K562 (cell line): ENCODE data around the gene CHEK2. TPM values are rescaled to one million over a fixed set of nuclear protein-coding genes. Genes with fewer than 3 reads are reported as not detected.

Experiments
- ATAC-seq: fragments of 200-7000 bp; cut with Tn5 transposase; 3 replicates; pipeline ENCODE4 v1.9.1; 2020; ENCODE audit warnings: moderate library complexity
- BruUV-seq: library from RNA; stranded (reverse); fragments of 400-500 nt; replicated peaks from 2 replicates; lab custom pipeline; 2021; lab: Mats Ljungman, UMichigan
- CTCF ChIA-PET: fragments of 300-600 bp; formaldehyde crosslinking; extraction: SDS; loops from one replicate; lab custom pipeline; 2021; ENCODE audit warnings: low intra/inter-chr PET ratio; lab: Yijun Ruan, JAX
- POLR2A ChIA-PET: fragments of 300-600, 350-650 bp; sonication (Branson Sonifier 250); formaldehyde crosslinking; extraction: SDS; loops from one replicate; lab custom pipeline; 2021; ENCODE audit warnings: antibody characterized with exemption, inconsistent platforms; lab: Yijun Ruan, JAX
- DNase-seq, 4 experiments: peaks; one replicate each; pipeline versions ENCODE4 v3.0.0 to v3.0.0-alpha.2; 2011 to 2018; ENCODE audit warnings: low spot score in 3 of 4, mixed read lengths in 3 of 4; ENCODE audit errors: extremely low read depth in 1 of 4
- FAIRE-seq: peaks from 2 replicates; lab custom pipeline; 2011; peaks lifted over from hg19 to GRCh38; lab: Jason Lieb, UNC
- H2AFZ ChIP-seq: 2 replicates; pipeline ENCODE4 v1.6.0; 2011; ENCODE audit warnings: low read depth, low read length, control low read depth, inconsistent platforms
- H3K27ac ChIP-seq: fragments of 200-600 bp; 3 replicates; pipeline ENCODE4 v1.8.0; 2011; ENCODE audit warnings: low read depth, mild to moderate bottlenecking, control low read depth, inconsistent platforms, low read length, moderate library complexity, mixed read lengths; ENCODE audit errors: extremely low read depth
- H3K27me3 ChIP-seq, 2 experiments: fragments of 300-600 bp in 1 of 2; 2 replicates in 1 of 2; 3 replicates in 1 of 2; pipeline versions ENCODE4 v1.6.0 to v1.8.0; 2011; ENCODE audit warnings: inconsistent platforms in 2 of 2, low read length in 2 of 2, mild to moderate bottlenecking in 1 of 2, mixed read lengths in 1 of 2, moderate library complexity in 1 of 2; ENCODE audit not compliant: control insufficient read depth in 2 of 2, insufficient read depth in 2 of 2
- H3K36me3 ChIP-seq: fragments of 300-600 bp; 3 replicates; pipeline ENCODE4 v1.8.0; 2011; ENCODE audit warnings: mild to moderate bottlenecking, low read length, inconsistent platforms; ENCODE audit not compliant: control insufficient read depth, insufficient read depth
- H3K4me1 ChIP-seq, 2 experiments: fragments of 200-600 bp in 1 of 2; replicated peaks in 1 of 2; 2 replicates in 1 of 2; 3 replicates in 1 of 2; pipeline versions ENCODE4 v1.5.1 to v1.8.0; 2011; ENCODE audit warnings: inconsistent platforms in 2 of 2, low read length in 2 of 2, mild to moderate bottlenecking in 1 of 2, mixed read lengths in 1 of 2, moderate library complexity in 1 of 2; ENCODE audit not compliant: control insufficient read depth in 2 of 2, insufficient read depth in 2 of 2
- H3K4me2 ChIP-seq: 2 replicates; pipeline ENCODE4 v1.6.1; 2011; ENCODE audit warnings: low read length, control low read depth, inconsistent platforms, mixed read lengths; ENCODE audit not compliant: insufficient read depth
- H3K4me3 ChIP-seq: fragments of 200-600 bp; sonication (generic), shearing (Covaris generic); 2 replicates; pipeline ENCODE4 v1.5.1; 2016; ENCODE audit warnings: control low read depth, inconsistent platforms
- H3K79me2 ChIP-seq: fragments of 200-600 bp; 3 replicates; pipeline ENCODE4 v1.8.0; 2011; ENCODE audit warnings: low read length, inconsistent platforms; ENCODE audit not compliant: control insufficient read depth, insufficient read depth
- H3K9ac ChIP-seq, 2 experiments: 2 replicates each; pipeline versions ENCODE4 v1.6.0 to v1.6.1; 2011; ENCODE audit warnings: low read depth in 2 of 2, low read length in 2 of 2, control low read depth in 1 of 2, inconsistent platforms in 1 of 2, mild to moderate bottlenecking in 1 of 2, mixed read lengths in 1 of 2; ENCODE audit not compliant: insufficient read depth in 1 of 2
- H3K9me1 ChIP-seq: one replicate; pipeline ENCODE4 v1.6.0; 2011; ENCODE audit warnings: inconsistent platforms, mild to moderate bottlenecking, low read length, moderate library complexity; ENCODE audit not compliant: control insufficient read depth, insufficient read depth
- H3K9me3 ChIP-seq: replicated peaks from 2 replicates; pipeline ENCODE4 v1.5.1; 2011; ENCODE audit warnings: low read depth, low read length, inconsistent platforms; ENCODE audit not compliant: control insufficient read depth, insufficient read depth
- H4K20me1 ChIP-seq: replicated peaks from 2 replicates; pipeline ENCODE4 v1.6.1; 2011; ENCODE audit warnings: low read length, inconsistent platforms, mixed read lengths; ENCODE audit not compliant: control insufficient read depth, insufficient read depth
- HLTF ChIP-seq: fragments of 450-650 bp; IDR thresholded peaks from 2 replicates; pipeline ENCODE4 v1.6.1; 2016
- RFX7 ChIP-seq: fragments of 250-450 bp; sonication (Bioruptor Pico); IDR thresholded peaks from 2 replicates; pipeline ENCODE4 v1.5.1; 2021; ENCODE audit warnings: mild to moderate bottlenecking
- ZNF253 ChIP-seq: fragments of 250-450 bp; sonication (Bioruptor Pico); conservative IDR thresholded peaks from 2 replicates; pipeline ENCODE4 v1.6.1; 2021; ENCODE audit warnings: mild to moderate bottlenecking
- ZNF263 ChIP-seq: sonication (generic); formaldehyde crosslinking; IDR thresholded peaks from 2 replicates; pipeline ENCODE4 v1.8.0; 2022; ENCODE audit warnings: mild to moderate bottlenecking, missing genetic modification reagents, borderline replicate concordance
- WGBS: fragments of 100-300 bp; shearing (Covaris generic); methylation state at CpG from one replicate; pipeline ENCODE4 v1.1.6; 2016; ENCODE audit warnings: low coverage, mixed read lengths; ENCODE audit not compliant: insufficient coverage; ENCODE audit errors: missing lambda C conversion rate; 5-methylcytosine and 5-hydroxymethylcytosine counted together
- in situ Hi-C: fragments of 300-500 bp; cut with MboI; formaldehyde crosslinking; loops from 4 replicates; pipeline ENCODE4 v1.15.0; 2018; ENCODE audit warnings: inconsistent platforms, mixed read lengths
- intact Hi-C: fragments of 100-400 bp; cut with micrococcal nuclease; formaldehyde crosslinking; loops from 2 replicates; pipeline ENCODE4 v1.14.2; 2022
- polyA plus RNA-seq, 8 experiments: library from polyadenylated mRNA; depleted of rRNA in 4 of 8; stranded (reverse) in 5 of 8; unstranded in 3 of 8; fragments of >200 nt; fragmentation: Nextera tagmentation in 2 of 8; fragmentation: Illumina TruSeq in 1 of 8; extraction: Ambion mirVana in 2 of 8; extraction: Trizol in 1 of 8; gene quantifications; 2 replicates each; pipeline versions ENCODE4 v1.2.1 to v1.2.3, GENCODE V29; 2011 to 2014; ENCODE audit warnings: inconsistent platforms in 1 of 8, missing spikeins in 1 of 8
- total RNA-seq, 7 experiments: library from RNA; depleted of rRNA in 6 of 7; stranded (reverse); fragments of >200 nt in 6 of 7; fragmentation: Illumina TruSeq in 2 of 7; extraction: Trizol in 2 of 7; gene quantifications; 2 replicates each; pipeline versions ENCODE4 v1.2.1 to v1.2.3, GENCODE V29; 2011 to 2021; ENCODE audit warnings: low replicate concordance in 1 of 7
- TF ChIP-seq, protein P1 (sequence below): sonication (generic); formaldehyde crosslinking; IDR thresholded peaks from 2 replicates; pipeline ENCODE4 v1.8.0; 2022; ENCODE audit warnings: mild to moderate bottlenecking, low read depth, missing genetic modification reagents

Gene CHEK2
- total and polyA plus RNA-seq, 9 of the 15 experiments (the other 6 are each of a cell fraction or from before 2014, with no cell fraction given): 28.7 to 102 (median 58.0) TPM

DNA sequence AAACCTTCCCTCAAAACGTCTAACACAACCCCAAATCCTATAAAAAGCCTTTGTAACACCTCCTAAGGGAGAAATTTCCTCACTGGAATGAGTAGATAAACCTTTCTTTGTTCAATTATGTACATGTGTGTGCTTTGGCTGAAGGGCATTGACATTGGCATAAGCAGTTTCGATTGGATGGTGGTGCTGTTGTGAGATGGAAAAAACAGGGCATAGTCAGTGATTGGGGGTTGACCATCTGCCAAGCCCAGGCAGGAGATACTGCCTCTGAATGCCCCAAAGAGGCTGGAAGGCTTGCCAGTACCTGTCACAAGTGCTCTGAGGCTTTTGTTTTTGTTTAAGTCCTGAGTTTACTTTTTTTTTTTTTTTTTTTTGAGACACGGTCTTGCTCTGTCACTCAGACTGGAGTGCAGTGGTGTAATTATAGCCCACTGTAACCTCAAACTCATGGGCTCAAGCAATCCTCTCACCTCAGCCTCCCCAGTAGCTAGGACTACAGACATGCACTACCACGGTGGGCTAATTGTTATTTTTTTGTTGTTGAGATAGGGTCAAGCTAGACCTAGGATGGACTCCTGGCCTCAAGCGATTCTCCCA is 29.7 kb upstream of the CHEK2 start:
- CTCF ChIA-PET: no interaction called here
- no peaks in the 10 kb centered on the region for H3K9me1 ChIP-seq
- 0 out of 2 replicates have a peak overlapping the region, but pooled peaks have one; percentile 16 for H2AFZ ChIP-seq
- WGBS: 52% methylated on average over 4 of the region's 5 CpGs
- no peaks in the 10 kb centered on the region for H3K27me3 ChIP-seq
- in situ Hi-C loops: no loop called here
- TF ChIP-seq HLTF (no peak), RFX7 (CRISPR knock-in tag) (no peak), ZNF253 (no peak), ZNF263 (CRISPR knock-in tag) (no peak)
- TF ChIP-seq, protein P1, sequence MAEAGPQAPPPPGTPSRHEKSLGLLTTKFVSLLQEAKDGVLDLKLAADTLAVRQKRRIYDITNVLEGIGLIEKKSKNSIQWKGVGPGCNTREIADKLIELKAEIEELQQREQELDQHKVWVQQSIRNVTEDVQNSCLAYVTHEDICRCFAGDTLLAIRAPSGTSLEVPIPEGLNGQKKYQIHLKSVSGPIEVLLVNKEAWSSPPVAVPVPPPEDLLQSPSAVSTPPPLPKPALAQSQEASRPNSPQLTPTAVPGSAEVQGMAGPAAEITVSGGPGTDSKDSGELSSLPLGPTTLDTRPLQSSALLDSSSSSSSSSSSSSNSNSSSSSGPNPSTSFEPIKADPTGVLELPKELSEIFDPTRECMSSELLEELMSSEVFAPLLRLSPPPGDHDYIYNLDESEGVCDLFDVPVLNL (CRISPR knock-in tag): no peak
- no peak for ATAC-seq
- DNase-seq: no peak
- no peak for FAIRE-seq
- BruUV-seq: no TSS peak
- no peak overlapping the region for H3K4me2 ChIP-seq
- peaks cover 23% of the 10 kb centered on the region for H3K79me2 ChIP-seq
- peaks cover 20% of the 10 kb centered on the region; the same call in 1 of the 3 replicates for H3K36me3 ChIP-seq
- H3K9ac ChIP-seq: no peak overlapping the region
- POLR2A ChIA-PET: interaction anchor here (1.1 to 1.2 kb wide), 3 partner anchors 12 to 47 kb away, joined by 3 to 5 read pairs (median 3); no protein-coding TSS in a partner anchor
- H4K20me1 ChIP-seq: no peaks in the 10 kb centered on the region
- no peak overlapping the region for H3K4me3 ChIP-seq
- H3K9me3 ChIP-seq: no peaks in the 10 kb centered on the region
- intact Hi-C loops: no loop called here
- no peak overlapping the region for H3K27ac ChIP-seq
- H3K4me1 ChIP-seq: peaks cover 3 to 6% of the 10 kb centered on the region in 2 experiments; a peak in 2 of 5 replicates
